Stimulated activated CD4-positive, alpha-beta T cell treated with anti-CD3 and anti-CD28 coated beads, Interleukin-12 subunit alpha, Interleukin-12 subunit beta, amount 100 ng/mL, for 24 hours (primary cell): ENCODE results near the gene GRIK4.
"Not testable (repeated sequence)": the region's sequence is repeated elsewhere in the genome, so short reads cannot be mapped to it uniquely, and the experiment has no call there.

Experiments used
- DNase-seq, 2 experiments: peaks; one replicate each; pipeline ENCODE4 v3.0.0-alpha.2; 2020; ENCODE audit warnings: low read depth in 2 of 2

GRIK4 gene

DNA sequence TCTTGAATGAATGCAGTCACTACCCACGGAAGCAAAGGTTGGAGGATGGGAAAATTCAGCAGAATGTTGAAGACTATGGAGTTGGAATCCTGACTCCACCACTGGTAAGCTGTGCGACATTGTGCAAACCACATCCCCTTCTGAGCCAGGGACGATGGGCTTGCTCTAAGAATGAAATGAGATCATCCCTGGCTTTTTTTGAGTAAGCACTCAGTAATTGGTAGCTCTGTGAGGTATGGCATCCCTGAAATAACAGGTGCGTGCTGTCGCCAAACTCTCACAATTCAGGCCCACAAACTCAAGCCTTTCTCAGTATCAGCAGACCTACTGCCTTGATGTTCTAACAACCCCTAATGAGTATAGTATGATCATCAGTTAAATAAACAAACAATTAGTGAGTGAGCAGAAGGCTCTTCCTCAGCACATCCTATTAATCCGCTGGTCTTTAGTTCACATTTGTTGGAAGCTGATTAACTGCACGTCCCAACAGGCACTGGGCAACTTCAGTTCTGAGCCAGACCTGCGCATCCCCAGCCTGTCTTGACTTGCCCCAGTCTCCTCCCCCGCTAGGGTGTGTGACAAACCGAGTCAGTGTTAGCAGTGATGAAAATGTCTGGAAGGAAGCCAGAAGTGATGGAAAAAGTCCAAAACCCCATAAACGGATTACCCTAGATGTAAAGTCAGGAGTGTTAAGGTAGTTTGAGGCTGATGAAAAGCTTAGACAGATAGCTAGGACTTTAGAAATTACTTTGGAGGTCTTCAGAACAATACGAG is 235.5 kb downstream of the GRIK4 start:
- no peak for DNase-seq

- DNase-seq, result no peak
Measured at GRCh38 chr11:120747850-120748814, 236.6 kb downstream of the GRIK4 start.

- no peak for DNase-seq
Measured at GRCh38 chr11:120749395-120749794, 237.8 kb downstream of the GRIK4 start.

- DNase-seq, result no peak
Measured at GRCh38 chr11:120750647-120751549, 239.3 kb downstream of the GRIK4 start.

GRCh38 chr11:120751550-120751949 is 240.0 kb downstream of the GRIK4 start:
- DNase-seq, result no peak

GRCh38 chr11:120752668-120753067 is 241.1 kb downstream of the GRIK4 start:
- DNase-seq, result no peak

GRCh38 chr11:120756931-120757330 is 245.4 kb downstream of the GRIK4 start:
- DNase-seq, result no peak

GRCh38 chr11:120759046-120759445 is 247.5 kb downstream of the GRIK4 start:
- DNase-seq, result no peak

DNA sequence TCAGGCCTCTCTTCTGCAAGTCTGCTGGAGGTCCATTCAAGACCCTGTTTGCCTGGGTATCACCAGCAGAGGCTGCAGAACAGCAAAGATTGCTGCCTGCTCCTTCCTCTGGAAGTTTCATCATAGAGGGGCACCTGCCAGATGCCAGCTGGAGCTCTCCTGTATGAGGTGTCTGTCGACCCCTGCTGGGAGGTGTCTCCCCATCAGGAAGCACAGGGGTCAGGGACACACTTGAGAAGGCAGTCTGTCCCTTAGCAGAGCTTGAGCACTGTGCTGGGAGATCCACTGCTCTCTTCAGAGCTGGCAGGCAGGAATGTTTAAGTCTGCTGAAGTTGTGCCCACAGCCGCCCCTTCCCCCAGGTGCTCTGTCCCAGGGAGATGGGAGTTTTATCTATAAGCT is 254.2 kb downstream of the GRIK4 start:
- not testable (repeated sequence) for DNase-seq

DNA sequence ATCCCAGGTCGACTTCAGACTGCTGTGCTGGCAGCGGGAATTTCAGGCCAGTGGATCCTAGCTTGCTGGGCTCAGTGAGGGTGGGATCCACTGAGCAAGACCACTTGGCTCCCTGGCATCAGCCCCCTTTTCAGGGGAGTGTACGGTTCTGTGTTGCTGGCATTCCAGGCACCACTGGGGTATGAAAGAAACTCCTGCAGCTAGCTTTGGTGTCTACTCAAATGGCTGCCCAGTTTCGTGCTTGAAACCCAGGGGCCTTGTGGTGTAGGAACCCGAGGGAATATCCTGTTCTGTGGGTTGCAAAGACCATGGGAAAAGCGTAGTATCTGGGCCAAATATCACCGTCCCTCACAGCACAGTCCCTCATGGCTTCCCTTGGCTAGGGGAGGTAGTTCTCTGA is 254.8 kb downstream of the GRIK4 start:
- no peak for DNase-seq

- DNase-seq, result no peak
Measured at GRCh38 chr11:120768949-120769348, 257.4 kb downstream of the GRIK4 start.

DNA sequence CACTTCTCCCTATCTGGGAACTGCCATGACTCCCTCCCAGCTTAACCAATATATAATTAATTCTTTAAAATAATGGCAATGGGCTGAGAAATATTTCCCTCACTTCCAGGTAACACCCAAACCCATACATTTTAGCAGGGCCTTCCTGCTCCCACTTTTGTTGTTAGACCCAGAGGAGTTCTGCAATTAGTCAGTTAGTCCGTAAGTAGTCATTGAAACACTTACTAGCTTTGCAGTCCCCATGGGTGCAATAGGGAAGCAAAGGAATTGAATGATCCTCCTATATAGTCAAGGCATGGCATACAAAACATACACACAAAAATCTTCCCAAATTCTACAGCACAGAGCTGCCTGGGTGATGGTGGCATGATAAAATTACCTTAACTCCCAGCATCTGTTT is 258.4 kb downstream of the GRIK4 start:
- DNase-seq, result no peak

- no peak for DNase-seq
Measured at GRCh38 chr11:120771551-120772060, 260.1 kb downstream of the GRIK4 start.

- DNase-seq, result no peak
Measured at GRCh38 chr11:120773501-120774031, 262.0 kb downstream of the GRIK4 start.

DNA sequence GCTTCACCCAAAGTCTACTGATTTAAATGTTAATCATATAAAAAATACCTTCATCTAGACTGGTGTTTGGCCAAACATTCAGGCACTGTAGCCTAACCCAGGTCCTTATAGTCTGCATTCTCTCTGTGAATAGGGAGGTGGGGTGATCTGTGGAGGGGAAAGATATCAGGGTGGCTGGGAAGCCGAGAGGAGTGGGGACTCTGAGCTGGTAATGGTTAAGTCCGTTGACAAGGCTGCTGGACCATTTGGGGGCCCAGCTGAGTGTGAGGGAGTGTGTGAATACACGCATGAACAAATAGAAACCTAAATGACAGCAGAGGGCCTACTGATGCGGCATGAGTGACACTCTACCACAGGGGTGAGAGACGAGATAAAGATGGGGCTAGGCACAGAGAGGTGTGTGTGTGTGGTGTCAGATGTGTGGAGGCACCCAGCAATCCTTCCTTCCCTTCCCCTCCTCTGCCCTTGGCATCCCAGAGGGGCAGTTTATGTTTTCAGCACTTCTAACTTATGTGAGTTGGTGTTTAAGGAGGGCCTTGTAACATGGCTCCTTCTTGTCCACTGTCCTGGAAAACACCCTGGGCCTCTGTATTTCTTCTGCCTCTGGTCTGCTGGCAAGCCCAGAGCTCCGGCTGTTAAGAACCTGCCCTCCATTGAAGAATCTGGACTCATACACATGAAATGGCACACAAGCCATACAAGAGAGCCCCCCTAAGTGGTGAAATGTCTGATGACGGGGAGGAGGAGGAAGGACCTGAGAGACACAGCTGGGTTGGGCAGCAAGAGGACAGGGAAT is 263.2 kb downstream of the GRIK4 start:
- DNase-seq, result no peak

- no peak for DNase-seq
Measured at GRCh38 chr11:120775986-120776951, 264.7 kb downstream of the GRIK4 start.

DNA sequence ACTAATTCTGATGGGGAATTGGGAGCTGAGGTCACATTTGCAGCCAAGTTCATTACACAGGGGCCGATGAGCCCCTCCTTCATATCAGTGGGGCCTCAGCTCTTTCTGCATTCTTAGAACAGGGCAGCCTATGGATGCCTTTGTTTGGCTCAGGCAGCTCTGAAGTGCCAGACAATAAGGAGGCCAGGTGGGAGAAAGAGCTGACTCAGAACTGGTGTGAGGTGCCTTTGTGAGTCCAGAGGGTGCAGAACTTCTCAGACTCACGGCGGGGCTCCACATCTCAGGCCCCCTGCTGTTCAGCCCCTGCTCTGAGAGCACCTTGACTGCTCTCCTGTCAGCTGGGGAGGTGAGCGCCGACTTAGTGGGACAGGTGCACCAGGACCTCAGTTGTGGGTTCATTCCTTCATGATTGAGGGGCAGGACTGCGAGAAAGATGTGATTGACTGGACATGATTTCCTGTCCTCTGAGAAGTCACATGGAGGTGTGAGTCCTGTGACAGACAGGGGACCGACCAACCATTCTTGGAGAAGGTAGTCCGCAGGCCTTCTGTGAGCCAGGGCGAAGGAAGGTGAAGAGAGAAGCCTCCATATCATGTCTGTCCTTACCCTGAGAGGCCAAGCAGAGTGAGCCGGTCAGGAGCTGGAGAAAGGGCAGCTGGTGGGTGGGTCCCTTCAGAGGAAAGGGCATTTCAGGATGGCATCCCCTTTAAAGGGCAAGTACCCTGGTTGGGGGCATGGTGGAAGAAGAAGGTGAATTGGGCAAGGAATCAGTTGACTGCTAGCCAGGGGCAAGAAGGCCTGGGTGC is 267.3 kb downstream of the GRIK4 start:
- DNase-seq, result no peak

GRCh38 chr11:120780239-120780638 is 268.7 kb downstream of the GRIK4 start:
- no peak for DNase-seq
